ENCODE results near the gene CTPS1. TPM values are rescaled to one million over a fixed set of nuclear protein-coding genes. Genes with fewer than 3 reads are reported as not detected.
A peak's percentile ranks its signal among the peaks of the same experiment; 100 is the strongest.

CTPS1 gene
- total RNA-seq, 1 donor from 2014 or later = 91.4 TPM

DNA sequence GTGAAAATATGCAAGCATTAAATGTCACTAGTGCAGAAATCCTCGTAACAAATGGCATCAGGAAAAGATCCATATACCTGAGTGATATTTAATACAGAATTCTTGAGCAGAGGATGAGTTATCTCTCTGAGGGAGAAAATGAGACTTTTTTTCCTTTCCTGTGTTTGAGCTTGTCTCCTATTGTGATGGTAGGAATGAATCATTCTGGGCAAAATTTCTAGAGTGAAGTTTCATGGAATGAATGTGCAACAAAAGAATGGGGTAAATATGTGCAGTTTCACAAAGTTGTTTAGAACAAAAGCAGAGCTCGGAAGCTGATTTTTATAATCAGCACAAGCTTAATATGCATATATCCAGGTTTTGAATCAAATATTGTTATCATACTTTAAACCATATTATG, 4.6 kb downstream of the CTPS1 start:
- TF ChIP-seq CTCF (IDR thresholded peaks at IDR 0.05; ENCODE audit: insufficient read depth, low read depth, low read length) = no peak
- TF ChIP-seq EZH2 (IDR thresholded peaks at IDR 0.05; ENCODE audit: insufficient read depth, low read length) = no peak
- no peak overlapping the region for H3K4me3 ChIP-seq (ENCODE audit: insufficient read depth, low read depth, low read length)
- H3K27me3 Mint-ChIP-seq (ENCODE audit: low read depth, unreplicated experiment) = no peaks in the 10 kb centered on the region
- FAIRE-seq (no peak), DNase-seq (ENCODE audit: low read depth) (peak; percentile 52)
- peaks cover 80% of the 10 kb centered on the region for H3K79me2 ChIP-seq (ENCODE audit: insufficient read depth, low read length)
- peak overlapping the region; percentile 15 for H3K9ac ChIP-seq (ENCODE audit: low read length)
- no peaks in the 10 kb centered on the region for H3K9me3 ChIP-seq (ENCODE audit: insufficient read depth, low read depth, low read length)
- H3K4me2 ChIP-seq (ENCODE audit: low read length) = peak overlapping the region; percentile 51
- H3K27me3 ChIP-seq (ENCODE audit: insufficient read depth, low read length) = no peaks in the 10 kb centered on the region
- peak overlapping the region; percentile 58 for H3K4me3 Mint-ChIP-seq (ENCODE audit: unreplicated experiment)
- no peak overlapping the region for H2AFZ ChIP-seq (ENCODE audit: low read depth, low read length)
- H3K27ac Mint-ChIP-seq (ENCODE audit: unreplicated experiment) = peak overlapping the region; percentile 11
- H3K4me1 Mint-ChIP-seq (ENCODE audit: low read depth, unreplicated experiment) = peaks cover 48% of the 10 kb centered on the region
- peaks cover 35% of the 10 kb centered on the region for H3K36me3 Mint-ChIP-seq (ENCODE audit: low read depth, unreplicated experiment)
- peaks cover 84% of the 10 kb centered on the region for H4K20me1 ChIP-seq (ENCODE audit: insufficient read depth, low read length)
- no peaks in the 10 kb centered on the region for H3K9me3 Mint-ChIP-seq (ENCODE audit: unreplicated experiment)
- H3K36me3 ChIP-seq (ENCODE audit: insufficient read depth, low read length) = peaks cover 50% of the 10 kb centered on the region
- peak overlapping the region; percentile 35 for H3K27ac ChIP-seq (ENCODE audit: low read depth, low read length)
- H3K4me1 ChIP-seq (ENCODE audit: insufficient read depth, low read length) = peaks cover 48% of the 10 kb centered on the region

GRCh38 chr1:40984531-40984930, 5.0 kb downstream of the CTPS1 start:
- Mint-ChIP-seq H3K36me3 (ENCODE audit: low read depth, unreplicated experiment) (peaks cover 38% of the 10 kb centered on the region), H3K27me3 (ENCODE audit: low read depth, unreplicated experiment) (no peaks in the 10 kb centered on the region), H3K9me3 (ENCODE audit: unreplicated experiment) (no peaks in the 10 kb centered on the region), H3K27ac (ENCODE audit: unreplicated experiment) (no peak overlapping the region), H3K4me1 (ENCODE audit: low read depth, unreplicated experiment) (peaks cover 48% of the 10 kb centered on the region), H3K4me3 (ENCODE audit: unreplicated experiment) (peak overlapping the region; percentile 18)
- Histone ChIP-seq H3K4me3 (ENCODE audit: insufficient read depth, low read depth, low read length) (no peak overlapping the region), H3K4me1 (ENCODE audit: insufficient read depth, low read length) (peaks cover 45% of the 10 kb centered on the region), H3K27ac (ENCODE audit: low read depth, low read length) (peak overlapping the region; percentile 8), H2AFZ (ENCODE audit: low read depth, low read length) (no peak overlapping the region), H3K9ac (ENCODE audit: low read length) (no peak overlapping the region), H4K20me1 (ENCODE audit: insufficient read depth, low read length) (peaks cover 85% of the 10 kb centered on the region), H3K4me2 (ENCODE audit: low read length) (peak overlapping the region; percentile 51), H3K27me3 (ENCODE audit: insufficient read depth, low read length) (no peaks in the 10 kb centered on the region), H3K36me3 (ENCODE audit: insufficient read depth, low read length) (peaks cover 55% of the 10 kb centered on the region), H3K79me2 (ENCODE audit: insufficient read depth, low read length) (peaks cover 85% of the 10 kb centered on the region), H3K9me3 (ENCODE audit: insufficient read depth, low read depth, low read length) (no peaks in the 10 kb centered on the region)
- TF ChIP-seq EZH2 (IDR thresholded peaks at IDR 0.05; ENCODE audit: insufficient read depth, low read length) (no peak), CTCF (IDR thresholded peaks at IDR 0.05; ENCODE audit: insufficient read depth, low read depth, low read length) (no peak)
- FAIRE-seq (no peak), DNase-seq (ENCODE audit: low read depth) (no peak)

- no peak overlapping the region for H3K27ac Mint-ChIP-seq (ENCODE audit: unreplicated experiment)
- Histone ChIP-seq H3K4me2 (ENCODE audit: low read length) (no peak overlapping the region), H3K79me2 (ENCODE audit: insufficient read depth, low read length) (peaks cover 86% of the 10 kb centered on the region), H3K9ac (ENCODE audit: low read length) (no peak overlapping the region), H3K4me1 (ENCODE audit: insufficient read depth, low read length) (peaks cover 45% of the 10 kb centered on the region), H2AFZ (ENCODE audit: low read depth, low read length) (no peak overlapping the region), H3K4me3 (ENCODE audit: insufficient read depth, low read depth, low read length) (no peak overlapping the region), H3K27me3 (ENCODE audit: insufficient read depth, low read length) (no peaks in the 10 kb centered on the region), H3K9me3 (ENCODE audit: insufficient read depth, low read depth, low read length) (no peaks in the 10 kb centered on the region), H3K36me3 (ENCODE audit: insufficient read depth, low read length) (peaks cover 61% of the 10 kb centered on the region), H3K27ac (ENCODE audit: low read depth, low read length) (no peak overlapping the region), H4K20me1 (ENCODE audit: insufficient read depth, low read length) (peaks cover 85% of the 10 kb centered on the region)
- H3K4me3 Mint-ChIP-seq (ENCODE audit: unreplicated experiment) = no peak overlapping the region
- no peaks in the 10 kb centered on the region for H3K27me3 Mint-ChIP-seq (ENCODE audit: low read depth, unreplicated experiment)
- no peaks in the 10 kb centered on the region for H3K9me3 Mint-ChIP-seq (ENCODE audit: unreplicated experiment)
- no peak for DNase-seq (ENCODE audit: low read depth)
- peaks cover 48% of the 10 kb centered on the region for H3K4me1 Mint-ChIP-seq (ENCODE audit: low read depth, unreplicated experiment)
- H3K36me3 Mint-ChIP-seq (ENCODE audit: low read depth, unreplicated experiment) = peaks cover 43% of the 10 kb centered on the region
- FAIRE-seq = no peak
- TF ChIP-seq CTCF (IDR thresholded peaks at IDR 0.05; ENCODE audit: insufficient read depth, low read depth, low read length) = no peak
- no peak for TF ChIP-seq EZH2 (IDR thresholded peaks at IDR 0.05; ENCODE audit: insufficient read depth, low read length)
Measured at GRCh38 chr1:40985161-40985560, 5.7 kb downstream of the CTPS1 start.
